ENCODE measurements around the gene TTC21B.

The TTC21B gene

GRCh38 chr2:165857876-165858275 is 95.7 kb downstream of the TTC21B start:
- no peak overlapping the region for H3K27ac ChIP-seq
- TF ChIP-seq CTCF (conservative IDR thresholded peaks at IDR 0.05) = no peak

- no peak overlapping the region for H3K27ac ChIP-seq
- TF ChIP-seq CTCF (conservative IDR thresholded peaks at IDR 0.05) = no peak
These were observed 101.2 kb downstream of the TTC21B start for GRCh38 chr2:165852394-165852793.

- peak; percentile 18; the same call in 1 of the 2 replicates for TF ChIP-seq CTCF (conservative IDR thresholded peaks at IDR 0.05)
These were observed 106.6 kb downstream of the TTC21B start for GRCh38 chr2:165847001-165847400.

GRCh38 chr2:165846056-165846455 is 107.5 kb downstream of the TTC21B start:
- no peak for TF ChIP-seq CTCF (conservative IDR thresholded peaks at IDR 0.05)
- no peak overlapping the region for H3K27ac ChIP-seq

More at GRCh38 chr2:165847001-165847400, 106.6 kb downstream of the TTC21B start:
- no peak overlapping the region for H3K27ac ChIP-seq

- TF ChIP-seq CTCF (conservative IDR thresholded peaks at IDR 0.05) = no peak
- no peak overlapping the region for H3K27ac ChIP-seq
These were observed 109.4 kb downstream of the TTC21B start for GRCh38 chr2:165844216-165844615.

- TF ChIP-seq CTCF (conservative IDR thresholded peaks at IDR 0.05) = no peak
- H3K27ac ChIP-seq = no peak overlapping the region
These were observed 110.2 kb downstream of the TTC21B start for GRCh38 chr2:165843351-165843750.

GRCh38 chr2:165840333-165840958 is 113.1 kb downstream of the TTC21B start:
- H3K27ac ChIP-seq = no peak overlapping the region
- TF ChIP-seq CTCF (conservative IDR thresholded peaks at IDR 0.05) = no peak
